GM23338 (cell line): ENCODE measurements around the gene VSTM2B. TPM values are rescaled to one million over a fixed set of nuclear protein-coding genes. Genes with fewer than 3 reads are reported as not detected.

Source experiments
- ATAC-seq: fragments of 200-7000 bp; cut with Tn5 transposase; 3 replicates; pipeline ENCODE4 v1.9.1; 2020
- DNase-seq: peaks from one replicate; pipeline ENCODE4 v3.0.0-alpha.2; 2015; ENCODE audit warnings: low spot score
- H2AFZ ChIP-seq: fragments of 200-600 bp; sonication (generic); 2 replicates; pipeline ENCODE4 v1.8.0; 2016; ENCODE audit warnings: antibody characterized with exemption, mild to moderate bottlenecking, moderate library complexity
- H3F3A ChIP-seq: fragments of 200-600 bp; sonication (generic); replicated peaks from 2 replicates; pipeline ENCODE4 v1.8.0; 2017; ENCODE audit warnings: antibody characterized with exemption, mixed run types, low read depth
- H3K27ac ChIP-seq: fragments of 200-600 bp; sonication (generic); 2 replicates; pipeline ENCODE4 v1.6.1; 2016; ENCODE audit warnings: low read depth
- H3K27me3 ChIP-seq: fragments of 200-600 bp; sonication (generic); 2 replicates; pipeline ENCODE4 v1.8.0; 2016; ENCODE audit warnings: mild to moderate bottlenecking, mixed run types, moderate library complexity; ENCODE audit not compliant: insufficient read depth
- H3K36me3 ChIP-seq: fragments of 200-600 bp; sonication (generic); 2 replicates; pipeline ENCODE4 v1.8.0; 2016; ENCODE audit warnings: mild to moderate bottlenecking; ENCODE audit not compliant: insufficient read depth
- H3K4me1 ChIP-seq: fragments of 200-600 bp; sonication (generic); 2 replicates; pipeline ENCODE4 v1.8.0; 2016; ENCODE audit warnings: mild to moderate bottlenecking, moderate library complexity; ENCODE audit not compliant: insufficient read depth
- H3K4me2 ChIP-seq: fragments of 200-600 bp; sonication (generic); 2 replicates; pipeline ENCODE4 v1.7.1; 2017; ENCODE audit warnings: mixed run types
- H3K4me3 ChIP-seq: fragments of 200-600 bp; sonication (generic); 2 replicates; pipeline ENCODE4 v1.6.1; 2016; ENCODE audit warnings: mixed run types
- H3K79me2 ChIP-seq: fragments of 200-600 bp; sonication (generic); replicated peaks from 2 replicates; pipeline ENCODE4 v1.8.0; 2017; ENCODE audit warnings: mild to moderate bottlenecking; ENCODE audit not compliant: insufficient read depth
- H3K9me2 ChIP-seq: fragments of 200-600 bp; sonication (generic); 2 replicates; pipeline ENCODE4 v1.8.0; 2017; ENCODE audit not compliant: insufficient read depth
- H4K20me1 ChIP-seq: fragments of 200-600 bp; sonication (generic); replicated peaks from 2 replicates; pipeline ENCODE4 v1.8.0; 2017; ENCODE audit warnings: mild to moderate bottlenecking; ENCODE audit not compliant: insufficient read depth
- H3K27ac Mint-ChIP-seq: 2 replicates; pipeline ENCODE4 v1.8.0; 2020; ENCODE audit warnings: inconsistent platforms, mild to moderate bottlenecking, moderate library complexity, mixed read lengths
- H3K27me3 Mint-ChIP-seq: 3 replicates; pipeline ENCODE4 v1.8.0; 2022; ENCODE audit warnings: low read depth, mild to moderate bottlenecking, moderate library complexity, mixed read lengths, inconsistent platforms; ENCODE audit not compliant: insufficient read depth, poor library complexity
- H3K36me3 Mint-ChIP-seq: 3 replicates; pipeline ENCODE4 v1.8.0; 2021; ENCODE audit warnings: low read depth, mild to moderate bottlenecking, inconsistent platforms, moderate library complexity, mixed read lengths
- H3K4me1 Mint-ChIP-seq: 3 replicates; pipeline ENCODE4 v1.8.0; 2020; ENCODE audit warnings: mild to moderate bottlenecking, inconsistent platforms, mixed read lengths
- H3K4me3 Mint-ChIP-seq: 3 replicates; pipeline ENCODE4 v1.8.0; 2021; ENCODE audit warnings: moderate library complexity, mild to moderate bottlenecking, inconsistent platforms, mixed read lengths
- H3K9me3 Mint-ChIP-seq: 3 replicates; pipeline ENCODE4 v1.8.0; 2020; ENCODE audit warnings: moderate library complexity, mild to moderate bottlenecking, inconsistent platforms, mixed read lengths
- CREB1 ChIP-seq: fragments of 250-450 bp; sonication (Bioruptor Pico); IDR thresholded peaks from 2 replicates; pipeline ENCODE4 v1.5.0; 2020; ENCODE audit warnings: low read depth, mild to moderate bottlenecking, moderate library complexity
- CTCF ChIP-seq, 2 experiments: fragments of 200-600 bp in 1 of 2; sonication (generic) in 1 of 2; conservative IDR thresholded peaks; 2 replicates each; pipeline versions ENCODE4 v1.5.1 to v1.6.1; 2016 to 2017; ENCODE audit warnings: antibody characterized with exemption in 2 of 2, low read depth in 2 of 2, mild to moderate bottlenecking in 2 of 2, moderate library complexity in 1 of 2
- EZH2 ChIP-seq: fragments of 200-600 bp; sonication (generic); IDR thresholded peaks from one replicate; pipeline ENCODE4 v1.8.0; 2017; ENCODE audit warnings: antibody characterized with exemption, mild to moderate bottlenecking, low read depth; ENCODE audit not compliant: unreplicated experiment
- EZH2phosphoT487 ChIP-seq: fragments of 200-600 bp; sonication (generic); IDR thresholded peaks from one replicate; pipeline ENCODE4 v1.8.1; 2018; ENCODE audit warnings: antibody characterized with exemption; ENCODE audit not compliant: unreplicated experiment
- JUNB ChIP-seq: IDR thresholded peaks from one replicate; pipeline ENCODE4 v1.6.1; 2016; ENCODE audit warnings: antibody characterized with exemption; ENCODE audit not compliant: unreplicated experiment
- NANOG ChIP-seq: IDR thresholded peaks from 2 replicates; pipeline ENCODE4 v1.6.1; 2016; ENCODE audit warnings: antibody characterized with exemption, borderline replicate concordance
- POLR2AphosphoS5 ChIP-seq: IDR thresholded peaks from 2 replicates; pipeline ENCODE4 v1.6.1; 2016; ENCODE audit warnings: antibody characterized with exemption, low read depth
- STAT1 ChIP-seq: IDR thresholded peaks from one replicate; pipeline ENCODE4 v1.6.1; 2016; ENCODE audit warnings: antibody characterized with exemption; ENCODE audit not compliant: unreplicated experiment
- ZNF114 ChIP-seq: fragments of 250-450 bp; sonication (Bioruptor Pico); IDR thresholded peaks from 2 replicates; pipeline ENCODE4 v1.5.0; 2020; ENCODE audit warnings: mild to moderate bottlenecking, moderate library complexity
- ZNF462 ChIP-seq: fragments of 250-450 bp; sonication (Bioruptor Pico); IDR thresholded peaks from 2 replicates; pipeline ENCODE4 v1.5.0; 2020; ENCODE audit warnings: mild to moderate bottlenecking, moderate library complexity
- polyA plus RNA-seq: library from polyadenylated mRNA; unstranded; fragments of >200 nt; fragmentation: Nextera tagmentation; extraction: Ambion mirVana; gene quantifications from 2 replicates; pipeline ENCODE4 v1.2.1, GENCODE V29; 2016
- total RNA-seq: library from RNA; depleted of rRNA; stranded (reverse); fragments of >200 nt; shearing (Covaris generic); gene quantifications from 2 replicates; pipeline ENCODE4 v1.2.3, GENCODE V29; 2014
- TF ChIP-seq, protein P1 (sequence below): IDR thresholded peaks from one replicate; pipeline ENCODE4 v1.6.1; 2018; ENCODE audit warnings: antibody characterized with exemption; ENCODE audit not compliant: unreplicated experiment

Gene VSTM2B
- total and polyA plus RNA-seq, 2 experiments from 2014 or later: 1.2 to 1.8 TPM

- no peaks in the 10 kb centered on the region for H4K20me1 ChIP-seq
- H3K4me1 ChIP-seq: peaks cover 11% of the 10 kb centered on the region; the same call in 1 of the 2 replicates
- no peak overlapping the region for H3K4me3 Mint-ChIP-seq
- H3K27ac ChIP-seq: no peak overlapping the region
- DNase-seq (no peak), ATAC-seq (no peak)
- H3K79me2 ChIP-seq: no peaks in the 10 kb centered on the region
- H3K4me3 ChIP-seq: no peak overlapping the region
- H3K36me3 ChIP-seq: no peaks in the 10 kb centered on the region
- peaks cover 10% of the 10 kb centered on the region for H3K27me3 Mint-ChIP-seq
- H2AFZ ChIP-seq: no peak overlapping the region
- no peaks in the 10 kb centered on the region for H3K36me3 Mint-ChIP-seq
- H3K4me1 Mint-ChIP-seq: peaks cover 24% of the 10 kb centered on the region
- H3F3A ChIP-seq: no peaks in the 10 kb centered on the region
- no peak overlapping the region for H3K27ac Mint-ChIP-seq
- H3K4me2 ChIP-seq: no peak overlapping the region
- no peaks in the 10 kb centered on the region for H3K9me3 Mint-ChIP-seq
- TF ChIP-seq, protein P1, sequence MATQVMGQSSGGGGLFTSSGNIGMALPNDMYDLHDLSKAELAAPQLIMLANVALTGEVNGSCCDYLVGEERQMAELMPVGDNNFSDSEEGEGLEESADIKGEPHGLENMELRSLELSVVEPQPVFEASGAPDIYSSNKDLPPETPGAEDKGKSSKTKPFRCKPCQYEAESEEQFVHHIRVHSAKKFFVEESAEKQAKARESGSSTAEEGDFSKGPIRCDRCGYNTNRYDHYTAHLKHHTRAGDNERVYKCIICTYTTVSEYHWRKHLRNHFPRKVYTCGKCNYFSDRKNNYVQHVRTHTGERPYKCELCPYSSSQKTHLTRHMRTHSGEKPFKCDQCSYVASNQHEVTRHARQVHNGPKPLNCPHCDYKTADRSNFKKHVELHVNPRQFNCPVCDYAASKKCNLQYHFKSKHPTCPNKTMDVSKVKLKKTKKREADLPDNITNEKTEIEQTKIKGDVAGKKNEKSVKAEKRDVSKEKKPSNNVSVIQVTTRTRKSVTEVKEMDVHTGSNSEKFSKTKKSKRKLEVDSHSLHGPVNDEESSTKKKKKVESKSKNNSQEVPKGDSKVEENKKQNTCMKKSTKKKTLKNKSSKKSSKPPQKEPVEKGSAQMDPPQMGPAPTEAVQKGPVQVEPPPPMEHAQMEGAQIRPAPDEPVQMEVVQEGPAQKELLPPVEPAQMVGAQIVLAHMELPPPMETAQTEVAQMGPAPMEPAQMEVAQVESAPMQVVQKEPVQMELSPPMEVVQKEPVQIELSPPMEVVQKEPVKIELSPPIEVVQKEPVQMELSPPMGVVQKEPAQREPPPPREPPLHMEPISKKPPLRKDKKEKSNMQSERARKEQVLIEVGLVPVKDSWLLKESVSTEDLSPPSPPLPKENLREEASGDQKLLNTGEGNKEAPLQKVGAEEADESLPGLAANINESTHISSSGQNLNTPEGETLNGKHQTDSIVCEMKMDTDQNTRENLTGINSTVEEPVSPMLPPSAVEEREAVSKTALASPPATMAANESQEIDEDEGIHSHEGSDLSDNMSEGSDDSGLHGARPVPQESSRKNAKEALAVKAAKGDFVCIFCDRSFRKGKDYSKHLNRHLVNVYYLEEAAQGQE: no peak
- TF ChIP-seq NANOG: no peak
- TF ChIP-seq POLR2AphosphoS5: no peak
- no peak for TF ChIP-seq CTCF (conservative IDR thresholded peaks at IDR 0.05; ENCODE audit: low read depth in 2 of 2)
- no peak for TF ChIP-seq EZH2
- no peak for TF ChIP-seq JUNB
- no peak for TF ChIP-seq ZNF114 (CRISPR knock-in tag)
- no peak for TF ChIP-seq ZNF462 (CRISPR knock-in tag)
- no peak for TF ChIP-seq EZH2phosphoT487
- TF ChIP-seq CREB1 (CRISPR knock-in tag): no peak
- no peak for TF ChIP-seq STAT1
- no peaks in the 10 kb centered on the region for H3K9me2 ChIP-seq
- no peaks in the 10 kb centered on the region for H3K27me3 ChIP-seq
Measured at GRCh38 chr19:29573486-29573885, 47.7 kb downstream of the VSTM2B start.
